GM12891 (cell line): Measurements from ENCODE around the gene EIF4ENIF1. TPM values are rescaled to one million over a fixed set of nuclear protein-coding genes. Genes with fewer than 3 reads are reported as not detected.
"Not testable (repeated sequence)": the region's sequence is repeated elsewhere in the genome, so short reads cannot be mapped to it uniquely, and the experiment has no call there.

Experiments
- DNase-seq: peaks from one replicate; pipeline ENCODE4 v3.0.0; 2011; ENCODE audit warnings: low spot score; ENCODE audit not compliant: insufficient read length
- FAIRE-seq: peaks from 2 replicates; lab custom pipeline; 2011; peaks lifted over from hg19 to GRCh38; lab: Jason Lieb, UNC
- PAX5 ChIP-seq: IDR thresholded peaks from 2 replicates; pipeline ENCODE4 v1.6.1; 2011; ENCODE audit warnings: low read length, moderate library complexity, mild to moderate bottlenecking; ENCODE audit not compliant: insufficient read depth, severe bottlenecking
- POLR2A ChIP-seq: IDR thresholded peaks from 2 replicates; pipeline ENCODE4 v1.6.1; 2011; ENCODE audit warnings: low read depth, low read length, control low read depth
- POLR2AphosphoS5 ChIP-seq: IDR thresholded peaks from 2 replicates; pipeline ENCODE4 v1.6.1; 2011; ENCODE audit warnings: low read depth, low read length, control low read depth
- POU2F2 ChIP-seq: IDR thresholded peaks from 2 replicates; pipeline ENCODE4 v1.6.1; 2011; ENCODE audit warnings: low read depth, mild to moderate bottlenecking, control low read depth, low read length, moderate library complexity
- SPI1 ChIP-seq: IDR thresholded peaks from 2 replicates; pipeline ENCODE4 v1.6.1; 2011; ENCODE audit warnings: low read depth, low read length, control low read depth
- TAF1 ChIP-seq: IDR thresholded peaks from 2 replicates; pipeline ENCODE4 v1.6.1; 2011; ENCODE audit warnings: low read depth, low read length, control low read depth
- polyA plus RNA-seq: library from polyadenylated mRNA; unstranded; fragments of >200 nt; gene quantifications from one replicate; pipeline ENCODE4 v1.2.1, GENCODE V29; 2012; ENCODE audit warnings: low read depth, missing spikeins, inconsistent platforms; ENCODE audit not compliant: missing spikeins

The EIF4ENIF1 gene
- 18.9 TPM for polyA plus RNA-seq

DNA sequence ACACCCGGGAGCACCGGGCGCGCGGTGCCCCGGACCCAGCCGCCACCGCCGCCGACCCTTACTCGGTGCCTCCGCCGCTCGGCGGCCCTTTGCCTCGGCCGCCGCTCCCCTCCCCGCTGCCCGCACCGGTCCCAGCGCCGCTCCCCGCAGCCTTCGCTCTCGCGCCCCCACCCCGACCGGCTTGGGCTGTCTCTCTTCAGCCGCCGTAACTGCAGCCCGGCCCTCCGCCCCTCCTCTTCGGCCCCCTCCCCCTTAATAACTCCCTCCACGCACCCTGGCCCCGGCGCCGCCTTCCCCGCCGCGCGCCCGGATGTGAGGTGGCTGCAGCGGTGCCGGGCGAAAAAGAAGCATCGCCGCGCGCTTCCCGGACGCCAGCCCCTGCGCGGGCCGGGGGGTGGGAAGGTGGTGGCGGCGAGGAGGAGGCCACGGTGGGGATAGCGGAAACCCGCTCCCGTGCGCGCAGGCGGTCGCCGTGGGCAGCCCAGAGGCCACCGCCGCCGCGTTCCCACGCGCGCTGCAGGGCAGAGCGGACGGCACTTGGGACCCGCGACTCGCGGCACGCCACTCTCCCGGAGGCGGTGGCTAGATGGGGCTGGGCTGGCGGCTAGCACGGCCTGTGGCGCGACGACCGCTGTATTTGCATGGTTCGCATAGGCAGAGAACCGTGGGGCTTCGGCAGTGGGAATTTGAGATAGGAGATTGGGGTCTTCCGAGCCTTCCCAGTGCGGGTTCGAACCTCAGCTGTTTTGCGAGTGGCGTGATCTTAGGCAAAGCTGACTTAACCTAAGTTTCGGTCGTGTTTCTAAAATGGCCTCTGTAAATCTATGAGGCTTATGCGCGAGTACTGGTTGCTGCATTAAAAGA lies at the start of gene EIF4ENIF1:
TSS of gene EIF4ENIF1 (minus strand) at position 211 of the 864 bp plus-strand sequence. CDS start 1,124 bp downstream, outside the sequence.
- no peak for FAIRE-seq
- TF ChIP-seq POLR2A, result no peak
- TF ChIP-seq SPI1, result no peak
- TF ChIP-seq POU2F2, result peak; percentile 47; the same call in 1 of the 2 replicates
- peak; percentile 24; the same call in 1 of the 2 replicates for TF ChIP-seq TAF1
- TF ChIP-seq PAX5, result no peak
- TF ChIP-seq POLR2AphosphoS5, result no peak
- peak; percentile 88 for DNase-seq

DNA sequence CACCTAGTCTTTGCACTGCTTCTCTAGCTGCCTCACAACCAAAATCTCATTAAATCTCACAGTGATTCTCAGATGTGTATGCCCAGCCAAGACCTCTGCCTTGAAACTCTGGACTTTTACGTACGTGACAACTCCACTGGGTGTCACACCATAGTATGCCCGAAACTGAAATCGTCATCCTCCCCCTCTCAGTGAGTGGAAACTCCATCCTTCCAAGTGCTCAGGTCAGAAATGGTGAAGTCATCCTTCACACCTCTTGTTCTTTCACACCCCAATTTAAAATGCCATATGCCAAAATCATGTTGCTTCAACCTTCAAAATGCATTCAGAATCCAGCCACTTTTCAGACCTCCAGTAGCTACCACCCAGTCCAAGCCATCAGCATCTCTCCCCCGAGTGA lies 49.2 kb upstream of the EIF4ENIF1 start:
- TF ChIP-seq POU2F2 (no peak), TAF1 (no peak), POLR2AphosphoS5 (no peak), SPI1 (no peak), PAX5 (no peak), POLR2A (no peak)
- FAIRE-seq, result no peak

GRCh38 chr22:31537019-31537535 lies 47.4 kb upstream of the EIF4ENIF1 start:
- DNase-seq, result no peak
- TF ChIP-seq POLR2A (no peak), PAX5 (no peak), SPI1 (no peak), POLR2AphosphoS5 (no peak), POU2F2 (no peak), TAF1 (no peak)
- FAIRE-seq, result peak; percentile 5

More for the DNA sequence above, 49.2 kb upstream of the EIF4ENIF1 start:
- DNase-seq, result no peak

GRCh38 chr22:31533374-31533773 lies 43.7 kb upstream of the EIF4ENIF1 start:
- FAIRE-seq (no peak), DNase-seq (no peak)
- TF ChIP-seq POLR2A (no peak), SPI1 (no peak), TAF1 (no peak), POLR2AphosphoS5 (no peak), POU2F2 (no peak), PAX5 (no peak)

GRCh38 chr22:31532060-31532459 lies 42.4 kb upstream of the EIF4ENIF1 start:
- TF ChIP-seq PAX5 (no peak), POU2F2 (no peak), POLR2AphosphoS5 (no peak), TAF1 (no peak), POLR2A (no peak), SPI1 (no peak)
- no peak for FAIRE-seq
- no peak for DNase-seq

DNA sequence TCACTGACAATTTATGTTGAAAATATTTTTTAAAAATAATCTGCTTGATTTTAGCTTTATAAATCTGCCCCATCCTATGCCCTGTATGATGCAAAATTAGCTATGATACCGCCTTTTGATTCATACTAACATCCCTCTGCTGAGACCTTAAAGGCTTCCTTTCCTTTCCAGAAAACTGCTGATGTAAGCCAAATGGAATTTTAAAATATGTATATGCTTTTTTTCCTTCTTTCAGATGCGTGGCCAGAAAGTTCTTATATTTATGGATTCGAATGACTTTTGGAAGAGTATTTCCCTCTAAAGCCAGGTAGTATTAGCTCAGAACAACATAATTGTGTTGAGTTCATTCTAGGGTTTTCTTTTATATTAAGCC lies 41.2 kb upstream of the EIF4ENIF1 start:
- DNase-seq, result no peak
- TF ChIP-seq TAF1 (no peak), PAX5 (no peak), POLR2A (no peak), POLR2AphosphoS5 (no peak), POU2F2 (no peak), SPI1 (no peak)
- no peak for FAIRE-seq

- FAIRE-seq (peak; percentile 68), DNase-seq (no peak)
These were observed 36.6 kb upstream of the EIF4ENIF1 start for GRCh38 chr22:31526270-31526669.

GRCh38 chr22:31524132-31524531 lies 34.5 kb upstream of the EIF4ENIF1 start:
- not testable (repeated sequence) for DNase-seq
- FAIRE-seq, result peak; percentile 48

More at GRCh38 chr22:31526270-31526669, 36.6 kb upstream of the EIF4ENIF1 start:
- no peak for TF ChIP-seq POU2F2
- no peak for TF ChIP-seq PAX5
- no peak for TF ChIP-seq POLR2A
- TF ChIP-seq POLR2AphosphoS5, result no peak
- TF ChIP-seq SPI1, result no peak
- TF ChIP-seq TAF1, result no peak

DNA sequence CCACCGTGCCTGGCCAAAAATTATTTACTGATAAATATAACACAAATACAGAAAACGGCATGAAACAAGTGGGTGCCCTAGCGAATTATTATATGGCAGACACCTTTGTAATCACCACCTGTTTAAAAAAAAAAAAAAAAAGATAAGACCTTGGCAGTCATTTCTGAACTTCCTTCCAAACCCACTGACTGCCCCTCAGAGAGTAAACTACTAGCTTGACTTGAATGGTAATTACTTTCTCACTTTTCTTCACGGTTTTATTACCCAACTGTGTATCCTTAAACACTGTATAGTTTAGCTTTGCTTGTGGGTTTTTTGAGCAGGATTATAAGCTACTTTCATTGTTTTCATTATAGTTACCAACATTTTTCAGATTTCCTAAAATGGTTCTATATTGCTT lies 30.4 kb upstream of the EIF4ENIF1 start:
- no peak for TF ChIP-seq PAX5
- TF ChIP-seq POLR2AphosphoS5, result no peak
- TF ChIP-seq POLR2A, result no peak
- TF ChIP-seq POU2F2, result no peak
- no peak for TF ChIP-seq TAF1
- no peak for TF ChIP-seq SPI1
- DNase-seq (no peak), FAIRE-seq (no peak)
